ENCODE measurements around the gene KIF1A. TPM values are rescaled to one million over a fixed set of nuclear protein-coding genes. Genes with fewer than 3 reads are reported as not detected.
"Not testable (repeated sequence)": the region's sequence is repeated elsewhere in the genome, so short reads cannot be mapped to it uniquely, and the experiment has no call there.

Gene KIF1A
- total RNA-seq, 2 donors from 2014 or later, result 28.8 to 30.1 TPM

DNA sequence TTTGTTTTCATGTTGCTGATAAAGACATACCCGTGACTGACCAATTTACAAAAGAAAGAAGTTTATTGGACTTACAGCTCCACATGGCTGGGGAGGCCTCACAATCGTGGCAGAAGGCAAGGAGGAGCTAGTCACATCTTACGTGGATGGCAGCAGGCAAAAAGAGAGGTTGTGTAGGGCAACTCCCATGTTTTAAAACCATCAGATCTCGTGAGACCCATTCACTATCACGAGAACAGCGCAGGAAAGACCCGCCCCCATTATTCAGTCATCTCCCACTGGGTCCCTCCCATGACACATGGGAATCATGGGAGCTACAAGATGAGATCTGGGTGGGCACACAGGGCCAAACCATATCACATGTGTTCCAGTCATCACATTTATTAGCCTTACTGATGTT lies 111.6 kb downstream of the KIF1A start:
- Mint-ChIP-seq H3K9me3 (no peaks in the 10 kb centered on the region), H3K4me3 (no peak overlapping the region), H3K36me3 (ENCODE audit: insufficient read depth in 2 of 2) (no peaks in the 10 kb centered on the region), H3K4me1 (ENCODE audit: low read depth) (peaks cover 13% of the 10 kb centered on the region), H3K27ac (no peak overlapping the region), H3K27me3 (ENCODE audit: low read depth) (peaks cover 25% of the 10 kb centered on the region)
- no peak for DNase-seq
- no peak for ATAC-seq (replicated peaks in 1 of 2)

DNA sequence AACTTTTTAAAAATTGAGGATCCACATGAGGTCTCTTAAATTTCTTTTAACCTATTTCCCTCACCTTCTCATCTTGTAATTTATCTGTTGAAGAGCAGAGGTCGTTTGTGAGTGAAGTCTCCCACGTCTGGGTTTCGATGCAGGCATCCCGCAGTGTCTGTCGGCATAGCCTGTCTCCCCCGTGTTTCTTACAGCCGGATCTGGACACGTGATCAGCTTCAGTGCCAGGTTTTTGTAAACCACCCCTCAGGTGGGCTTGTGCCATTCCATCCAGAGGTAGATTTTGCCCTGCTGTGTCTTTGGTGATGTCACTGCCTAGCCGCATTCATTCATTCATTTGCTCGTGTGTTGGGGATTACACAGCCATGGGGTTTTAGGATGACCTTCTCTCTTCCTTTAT lies 112.2 kb downstream of the KIF1A start:
- Mint-ChIP-seq H3K27me3 (ENCODE audit: low read depth) (peaks cover 25% of the 10 kb centered on the region), H3K4me3 (no peak overlapping the region), H3K4me1 (ENCODE audit: low read depth) (peaks cover 13% of the 10 kb centered on the region), H3K36me3 (ENCODE audit: insufficient read depth in 2 of 2) (no peaks in the 10 kb centered on the region), H3K27ac (no peak overlapping the region), H3K9me3 (no peaks in the 10 kb centered on the region)
- DNase-seq, result no peak
- ATAC-seq (replicated peaks in 1 of 2), result no peak

DNA sequence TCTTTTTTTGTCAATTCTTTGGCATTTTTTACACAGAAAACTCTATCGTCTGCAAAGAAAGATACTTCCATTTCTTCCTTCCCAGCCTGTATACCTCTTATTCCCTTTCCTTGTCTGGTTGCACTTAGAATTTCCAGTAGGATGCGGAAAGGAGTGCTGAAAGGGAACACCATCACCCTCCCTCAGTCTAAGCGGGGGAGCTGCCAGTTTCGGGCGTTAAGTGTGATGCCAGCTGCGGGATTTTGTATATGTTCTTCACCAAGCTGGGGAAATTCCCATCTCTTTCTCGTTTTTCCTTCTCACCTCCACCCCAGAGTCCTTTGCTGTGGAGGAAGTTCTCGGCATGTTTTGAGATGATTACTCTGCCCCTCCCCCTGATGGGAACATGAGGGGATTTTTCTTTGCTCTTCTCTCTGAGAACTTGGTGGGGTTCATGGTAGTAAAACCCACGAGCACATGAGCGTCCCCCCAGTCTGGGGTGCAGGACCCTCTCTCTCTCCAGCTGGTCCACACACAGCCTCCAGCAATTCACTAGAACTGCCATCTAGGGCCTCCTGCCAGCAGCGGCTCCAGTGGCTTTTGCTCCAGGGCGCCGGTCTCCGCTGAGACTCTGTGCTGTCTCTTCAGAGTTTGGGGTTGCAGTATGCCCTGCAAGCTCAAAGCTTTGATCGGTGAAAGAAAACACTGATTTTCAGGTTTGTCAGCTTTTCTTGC lies 112.8 kb downstream of the KIF1A start:
- H3K4me1 Mint-ChIP-seq (ENCODE audit: low read depth), result peaks cover 13% of the 10 kb centered on the region
- ATAC-seq (replicated peaks in 1 of 2), result no peak
- no peaks in the 10 kb centered on the region for H3K9me3 Mint-ChIP-seq
- no peak overlapping the region for H3K27ac Mint-ChIP-seq
- no peak for DNase-seq
- H3K4me3 Mint-ChIP-seq, result no peak overlapping the region
- H3K36me3 Mint-ChIP-seq (ENCODE audit: insufficient read depth in 2 of 2), result no peaks in the 10 kb centered on the region
- H3K27me3 Mint-ChIP-seq (ENCODE audit: low read depth), result peaks cover 25% of the 10 kb centered on the region

DNA sequence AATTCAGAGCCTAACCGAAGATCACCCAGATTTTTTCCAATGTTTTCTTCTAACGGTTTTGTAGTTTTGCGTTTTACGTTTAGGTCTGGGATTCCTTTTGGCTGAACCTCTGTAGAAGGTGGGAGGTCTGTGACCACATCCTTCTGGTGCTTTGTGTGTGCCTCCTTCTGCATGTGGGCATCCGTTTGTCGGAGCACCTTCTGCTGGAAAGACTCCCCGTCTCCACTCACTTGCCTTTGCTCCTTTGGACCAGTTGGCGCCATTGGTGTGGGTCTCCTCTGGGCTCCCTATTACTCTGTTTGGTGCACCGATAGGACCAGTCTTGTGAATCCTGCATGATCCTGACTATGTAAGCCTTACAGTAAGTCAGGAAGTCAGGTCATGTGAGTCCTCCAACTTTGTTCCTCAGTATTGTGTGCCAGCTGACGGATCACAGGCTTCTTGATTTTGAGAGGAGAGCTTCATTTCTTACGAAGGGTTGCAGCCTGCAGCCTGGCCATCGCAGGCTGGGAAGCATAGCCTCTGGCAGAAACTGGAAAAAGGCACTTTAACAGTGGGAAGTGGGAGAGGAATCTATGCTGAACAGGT lies 114.7 kb downstream of the KIF1A start:
- Mint-ChIP-seq H3K4me3 (peak overlapping the region; percentile 60 to 96), H3K27me3 (ENCODE audit: low read depth) (peaks cover 25% of the 10 kb centered on the region), H3K27ac (peak overlapping the region; percentile 83), H3K36me3 (ENCODE audit: insufficient read depth in 2 of 2) (no peaks in the 10 kb centered on the region), H3K4me1 (ENCODE audit: low read depth) (peaks cover 13% of the 10 kb centered on the region), H3K9me3 (no peaks in the 10 kb centered on the region)
- ATAC-seq (replicated peaks in 1 of 2) (peak in 1 of 2 donors; percentile 43), DNase-seq (no peak)

DNA sequence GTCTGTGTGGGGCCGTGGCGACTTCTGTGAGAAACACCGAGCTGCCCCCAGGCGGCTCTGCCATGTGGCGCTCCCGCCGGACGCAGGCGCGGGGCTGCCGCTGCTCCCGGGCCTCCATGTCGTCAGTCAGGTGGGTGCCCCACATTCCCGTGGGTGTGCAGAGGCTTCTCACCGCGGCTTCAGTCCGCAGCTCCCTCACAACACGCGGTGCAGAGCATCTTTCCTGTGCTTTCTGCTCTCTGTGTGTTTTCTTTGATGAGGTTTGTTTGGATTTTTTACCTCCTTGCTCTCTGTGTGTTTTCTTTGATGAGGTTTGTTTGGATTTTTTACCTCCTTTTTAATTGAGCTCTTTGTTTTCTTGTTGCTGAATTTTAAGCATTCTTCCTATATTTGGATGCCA lies 115.4 kb downstream of the KIF1A start:
- H3K36me3 Mint-ChIP-seq (ENCODE audit: insufficient read depth in 2 of 2), result no peaks in the 10 kb centered on the region
- ATAC-seq (replicated peaks in 1 of 2) (peak; percentile 67 to 73), DNase-seq (peak; percentile 29 to 40)
- H3K27me3 Mint-ChIP-seq (ENCODE audit: low read depth), result peaks cover 25% of the 10 kb centered on the region
- peak overlapping the region; percentile 83 for H3K27ac Mint-ChIP-seq
- no peaks in the 10 kb centered on the region for H3K9me3 Mint-ChIP-seq
- peak overlapping the region; percentile 60 to 96 for H3K4me3 Mint-ChIP-seq
- H3K4me1 Mint-ChIP-seq (ENCODE audit: low read depth), result peaks cover 13% of the 10 kb centered on the region

DNA sequence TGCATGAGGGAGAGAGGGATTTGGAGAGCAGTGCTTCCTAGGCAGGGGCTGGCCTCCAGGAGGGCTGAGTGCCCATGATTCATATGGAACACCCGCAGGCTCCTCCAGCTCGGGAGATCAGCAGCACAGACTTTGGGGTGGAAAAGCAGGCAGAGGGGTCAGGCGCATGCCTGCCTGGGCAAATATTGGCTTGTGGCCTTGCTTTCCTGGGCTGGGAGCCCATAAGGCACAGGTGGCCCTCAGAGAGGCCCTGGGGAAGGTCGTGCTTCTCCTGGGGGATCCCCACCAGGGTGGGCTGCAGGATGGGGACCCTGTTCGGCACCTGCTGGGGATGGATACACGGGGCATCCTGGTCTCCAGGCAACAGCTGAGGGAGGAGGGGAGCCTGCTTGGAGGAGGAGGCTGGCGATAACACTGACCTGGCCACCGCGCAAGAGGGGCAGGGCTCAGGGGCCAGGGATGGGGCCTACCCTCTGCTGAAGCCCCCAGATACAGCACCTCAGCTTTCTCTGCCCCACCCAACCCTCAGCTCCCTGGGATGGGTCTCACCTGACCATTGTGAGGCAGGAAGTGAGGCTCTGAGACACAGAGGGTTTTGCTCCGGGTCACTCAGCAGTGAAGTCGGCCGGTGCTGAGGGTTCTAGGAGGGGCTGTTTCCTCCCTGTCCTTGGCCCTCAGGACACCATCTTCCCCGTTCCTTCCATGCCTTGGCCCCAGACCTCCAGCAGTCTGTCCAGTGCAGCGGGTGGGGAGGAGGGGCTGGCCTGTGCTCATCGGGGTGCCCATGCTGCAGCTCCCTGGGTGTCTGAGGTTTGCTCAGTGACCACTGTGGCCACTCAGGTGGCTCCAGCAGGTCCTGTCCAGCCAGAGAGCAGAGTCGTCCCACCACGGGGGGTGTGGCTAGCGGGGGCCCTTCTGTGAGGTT lies 116.3 kb downstream of the KIF1A start:
- peaks cover 13% of the 10 kb centered on the region for H3K4me1 Mint-ChIP-seq (ENCODE audit: low read depth)
- H3K4me3 Mint-ChIP-seq, result no peak overlapping the region
- no peak for ATAC-seq (replicated peaks in 1 of 2)
- no peaks in the 10 kb centered on the region for H3K36me3 Mint-ChIP-seq (ENCODE audit: insufficient read depth in 2 of 2)
- DNase-seq, result no peak
- H3K27me3 Mint-ChIP-seq (ENCODE audit: low read depth), result peaks cover 24% of the 10 kb centered on the region
- H3K27ac Mint-ChIP-seq, result no peak overlapping the region
- no peaks in the 10 kb centered on the region for H3K9me3 Mint-ChIP-seq

DNA sequence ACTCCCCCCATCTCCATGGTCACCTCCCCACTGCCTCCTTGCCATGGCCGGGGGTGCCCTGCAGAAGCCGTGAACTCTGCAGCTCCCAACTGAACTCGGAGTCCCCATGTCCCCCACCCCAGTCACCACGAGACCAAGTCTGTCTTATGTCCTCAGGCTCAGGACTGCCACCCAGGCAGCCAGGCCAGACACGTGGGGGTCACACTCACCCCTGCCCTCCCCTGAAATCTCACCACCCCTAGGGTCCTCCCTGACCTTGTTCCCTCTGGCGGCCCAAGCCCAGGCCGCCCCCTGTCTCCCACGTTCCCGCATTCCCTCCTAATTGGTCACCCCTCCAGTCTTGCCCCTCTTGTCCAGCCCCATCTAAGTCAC lies 117.4 kb downstream of the KIF1A start:
- no peak overlapping the region for H3K4me3 Mint-ChIP-seq
- H3K4me1 Mint-ChIP-seq (ENCODE audit: low read depth), result peaks cover 13% of the 10 kb centered on the region
- peaks cover 14% of the 10 kb centered on the region for H3K27me3 Mint-ChIP-seq (ENCODE audit: low read depth)
- H3K9me3 Mint-ChIP-seq, result no peaks in the 10 kb centered on the region
- DNase-seq (no peak), ATAC-seq (replicated peaks in 1 of 2) (no peak)
- no peak overlapping the region for H3K27ac Mint-ChIP-seq
- H3K36me3 Mint-ChIP-seq (ENCODE audit: insufficient read depth in 2 of 2), result no peaks in the 10 kb centered on the region

DNA sequence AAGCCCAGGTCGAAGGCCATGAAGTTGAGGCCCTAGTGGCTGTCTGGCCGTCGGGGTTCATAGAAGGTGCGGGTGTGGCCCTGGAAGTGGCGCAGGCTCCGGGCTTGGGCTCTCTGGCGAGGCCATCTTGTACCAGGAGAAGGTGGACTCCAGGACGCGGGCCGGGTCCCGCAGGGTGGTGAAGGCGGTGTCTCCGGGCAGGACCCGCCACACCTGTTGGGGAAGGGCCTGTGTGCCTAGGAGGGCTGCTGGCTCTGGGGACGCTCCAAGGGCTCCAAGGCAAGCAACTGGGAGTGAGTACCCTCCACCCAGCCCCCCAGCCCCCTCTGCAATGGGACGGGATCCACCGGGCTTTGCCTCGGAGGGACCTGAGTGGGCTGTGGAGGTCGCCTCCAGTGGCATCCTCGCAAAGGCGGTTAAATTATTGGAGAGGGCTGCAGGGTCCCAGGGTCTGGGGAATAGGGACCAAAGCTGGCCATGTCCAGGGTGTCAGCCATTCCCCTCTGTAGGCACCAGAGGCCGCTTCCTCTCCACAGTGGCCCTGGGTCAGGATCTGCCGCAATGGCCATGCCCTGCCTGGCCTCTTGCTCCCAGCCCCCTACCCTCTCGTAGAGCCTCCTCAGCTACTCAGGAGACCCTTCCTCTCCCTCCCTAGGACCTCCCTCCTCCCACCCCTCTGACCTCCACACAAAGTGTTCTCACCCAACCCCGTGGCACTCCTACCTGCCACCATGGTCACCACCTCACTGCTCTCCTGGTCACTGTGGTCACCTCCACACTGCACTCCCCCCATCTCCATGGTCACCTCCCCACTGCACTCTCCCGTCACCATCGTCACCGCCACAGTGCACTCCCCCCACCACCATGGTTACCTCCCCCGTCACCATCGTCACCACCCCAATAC lies 118.0 kb downstream of the KIF1A start:
- H3K4me3 Mint-ChIP-seq, result peak overlapping the region in 1 of 2 donors; percentile 36
- no peak overlapping the region for H3K27ac Mint-ChIP-seq
- peaks cover 13% of the 10 kb centered on the region for H3K4me1 Mint-ChIP-seq (ENCODE audit: low read depth)
- DNase-seq (no peak), ATAC-seq (replicated peaks in 1 of 2) (no peak)
- H3K27me3 Mint-ChIP-seq (ENCODE audit: low read depth), result peaks cover 14% of the 10 kb centered on the region
- no peaks in the 10 kb centered on the region for H3K9me3 Mint-ChIP-seq
- H3K36me3 Mint-ChIP-seq (ENCODE audit: insufficient read depth in 2 of 2), result no peaks in the 10 kb centered on the region

DNA sequence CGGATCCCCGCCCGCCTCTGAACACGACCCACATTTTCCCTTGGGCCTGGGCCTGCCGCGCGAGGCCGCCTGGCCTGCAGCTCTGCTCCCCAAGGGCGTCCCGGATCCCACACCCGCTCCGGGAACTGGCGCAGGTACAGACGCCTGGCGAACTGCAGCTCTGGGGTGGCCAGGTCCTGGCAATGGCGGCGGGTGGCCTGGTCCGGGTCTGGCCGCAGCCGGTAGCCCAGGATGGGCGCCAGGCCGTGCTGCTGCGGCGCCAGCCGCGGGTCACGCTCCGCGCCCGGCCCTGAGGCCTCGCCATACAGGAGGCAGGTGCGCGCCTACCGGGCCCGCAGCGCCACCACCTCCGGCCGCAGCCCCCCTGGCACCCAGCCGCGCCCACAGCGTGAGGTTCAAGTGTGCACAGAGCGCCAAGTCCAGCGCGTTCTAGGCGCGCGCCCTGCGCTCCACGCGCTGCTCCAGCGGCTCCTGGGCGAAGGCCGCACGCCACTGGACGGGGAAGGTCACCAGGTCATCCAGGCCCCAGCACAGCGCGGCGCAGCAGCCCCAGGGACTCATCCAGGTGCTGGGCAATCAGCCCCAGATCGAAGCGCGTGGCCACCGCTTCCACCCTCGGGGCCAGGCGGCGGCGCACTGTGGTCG lies 118.8 kb downstream of the KIF1A start:
- H3K4me1 Mint-ChIP-seq (ENCODE audit: low read depth), result peaks cover 13% of the 10 kb centered on the region
- H3K27me3 Mint-ChIP-seq (ENCODE audit: low read depth), result peaks cover 14% of the 10 kb centered on the region
- ATAC-seq (replicated peaks in 1 of 2) (no peak), DNase-seq (no peak)
- H3K9me3 Mint-ChIP-seq, result no peaks in the 10 kb centered on the region
- no peak overlapping the region for H3K4me3 Mint-ChIP-seq
- no peaks in the 10 kb centered on the region for H3K36me3 Mint-ChIP-seq (ENCODE audit: insufficient read depth in 2 of 2)
- no peak overlapping the region for H3K27ac Mint-ChIP-seq

DNA sequence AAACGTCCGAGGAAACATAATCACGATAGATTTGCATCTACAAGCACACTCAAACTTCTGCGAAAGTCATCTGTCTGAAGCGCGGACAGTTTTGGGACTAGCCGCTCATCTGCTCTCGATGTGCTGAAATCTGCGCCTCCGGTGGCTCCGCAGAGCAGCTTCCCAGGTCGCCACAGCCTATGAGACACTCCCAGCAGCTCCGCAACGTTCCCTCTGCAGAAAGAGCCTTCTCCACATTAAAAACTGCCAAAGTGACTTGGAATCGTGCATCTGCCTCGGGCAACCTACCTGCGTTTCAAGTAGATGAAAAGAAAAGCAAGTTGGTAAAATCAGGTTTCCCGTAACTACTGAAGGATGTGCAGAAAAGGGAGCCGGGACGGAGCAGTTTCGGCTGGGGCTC lies 119.4 kb downstream of the KIF1A start:
- H3K27ac Mint-ChIP-seq; H3K9me3 Mint-ChIP-seq; H3K36me3 Mint-ChIP-seq (ENCODE audit: insufficient read depth in 2 of 2); ATAC-seq (replicated peaks in 1 of 2); H3K4me3 Mint-ChIP-seq; DNase-seq: not testable (repeated sequence)
- peaks cover 11% of the 10 kb centered on the region for H3K27me3 Mint-ChIP-seq (ENCODE audit: low read depth)
- peaks cover 11% of the 10 kb centered on the region for H3K4me1 Mint-ChIP-seq (ENCODE audit: low read depth)

DNA sequence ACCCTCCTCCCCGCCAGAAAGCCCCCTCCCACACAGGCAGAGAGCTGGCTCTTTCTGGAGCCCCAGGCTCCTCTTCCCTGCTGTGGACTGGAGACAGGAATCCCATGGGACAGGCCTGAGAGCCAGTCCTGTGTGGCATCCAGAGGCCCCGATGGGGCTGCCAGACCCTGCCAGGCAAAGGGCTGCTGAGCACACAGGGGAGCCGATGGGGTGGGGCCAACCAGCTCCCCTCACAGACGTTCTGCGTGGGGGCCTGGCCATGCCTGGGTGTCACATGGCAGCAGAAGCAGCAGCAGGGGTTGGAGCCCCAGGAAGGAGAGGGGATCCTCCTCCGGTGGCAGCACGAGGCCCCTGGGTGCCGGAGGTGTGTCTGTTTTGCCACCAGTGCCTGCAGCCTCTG lies 120.2 kb downstream of the KIF1A start:
- H3K36me3 Mint-ChIP-seq (ENCODE audit: insufficient read depth in 2 of 2); H3K4me1 Mint-ChIP-seq (ENCODE audit: low read depth); H3K4me3 Mint-ChIP-seq: not testable (repeated sequence)

DNA sequence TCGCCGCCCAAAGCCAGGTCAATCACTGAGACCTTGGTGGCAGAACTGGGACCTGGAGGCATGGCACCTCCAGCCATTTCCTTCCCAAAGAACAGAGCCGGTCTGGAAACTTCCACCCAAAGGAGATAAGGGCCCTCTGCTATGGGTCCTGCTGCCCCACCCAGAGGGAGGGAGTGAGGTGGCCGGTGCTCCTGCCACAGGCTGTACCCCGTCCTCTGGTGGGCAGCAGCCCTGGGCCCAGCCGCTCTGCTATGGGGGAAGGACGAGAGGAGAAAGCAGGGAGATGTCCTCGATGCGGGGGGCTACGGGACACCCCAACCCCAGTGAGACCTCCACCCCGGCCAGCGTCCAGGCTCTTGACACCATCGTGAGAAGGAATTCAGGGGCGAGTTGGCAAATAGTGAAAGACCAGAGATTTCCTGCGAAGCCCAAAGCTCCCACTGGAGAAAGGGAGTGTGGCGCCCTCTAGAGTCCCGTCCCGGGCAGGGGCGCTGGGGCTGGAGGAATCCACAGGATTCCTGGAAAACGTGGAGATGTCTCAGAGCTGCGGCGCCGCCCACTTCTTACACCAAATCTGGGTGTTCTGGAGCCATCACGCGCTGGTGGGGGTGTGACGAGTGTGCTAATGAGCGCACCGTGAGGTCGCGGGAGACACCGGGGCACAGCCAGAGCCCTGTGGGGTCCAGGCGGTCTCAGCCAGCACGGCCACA lies 121.0 kb downstream of the KIF1A start:
- DNase-seq; H3K27me3 Mint-ChIP-seq (ENCODE audit: low read depth); H3K4me3 Mint-ChIP-seq; H3K27ac Mint-ChIP-seq; H3K36me3 Mint-ChIP-seq (ENCODE audit: insufficient read depth in 2 of 2); H3K4me1 Mint-ChIP-seq (ENCODE audit: low read depth); H3K9me3 Mint-ChIP-seq: not testable (repeated sequence)
- ATAC-seq (replicated peaks in 1 of 2), result peak in 1 of 2 donors; percentile 30

More for the DNA sequence above, 120.2 kb downstream of the KIF1A start:
- not testable (repeated sequence) for H3K9me3 Mint-ChIP-seq; H3K27ac Mint-ChIP-seq; DNase-seq; H3K27me3 Mint-ChIP-seq (ENCODE audit: low read depth); ATAC-seq (replicated peaks in 1 of 2)

Measured in activated T-cell treated with anti-CD3 and anti-CD28 coated beads, Interleukin-2, amount 50 U/mL, for 72 hours (primary cell).